ENCODE measurements around the gene ARMC2. TPM values are rescaled to one million over a fixed set of nuclear protein-coding genes. Genes with fewer than 3 reads are reported as not detected.

Gene ARMC2
- total and polyA plus RNA-seq, 2 of the 8 experiments (the other 6 are each of a cell fraction or from before 2014, with no cell fraction given), result 1.6 to 4.4 TPM

DNA sequence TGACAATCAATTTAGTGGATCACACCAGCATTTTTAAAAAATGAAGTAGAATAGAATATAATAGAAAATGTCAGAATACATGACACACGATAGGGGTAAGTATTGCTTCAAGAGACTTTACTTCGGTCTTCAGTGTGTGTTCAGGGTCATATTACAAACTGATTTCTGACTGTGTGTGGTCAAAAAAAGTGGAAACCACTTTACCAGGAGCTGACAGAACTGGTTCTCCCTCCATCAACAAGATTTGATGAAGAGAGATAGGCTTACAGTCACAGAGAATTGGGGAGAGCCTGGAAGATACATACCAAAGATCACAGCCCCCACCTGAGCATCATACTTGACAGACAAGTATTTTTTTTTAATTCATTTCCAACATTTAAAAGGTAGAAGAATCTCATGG, 21.7 kb downstream of the ARMC2 start:
- no peak overlapping the region for H2BK20ac ChIP-seq (ENCODE audit: low read length)
- CTCF ChIA-PET (ENCODE audit: partially characterized antibody), result interaction anchor here (2.0 to 4.6 kb wide), 2 partner anchors 12 to 327 kb away, joined by 6 to 17 read pairs; no protein-coding TSS in a partner anchor

More for the DNA sequence above, 21.7 kb downstream of the ARMC2 start:
- Histone ChIP-seq H3K56ac (replicated peaks; ENCODE audit: insufficient read length, low read depth, low read length) (no peak overlapping the region), H2AK5ac (ENCODE audit: low read depth, low read length) (no peak overlapping the region), H4K91ac (replicated peaks; ENCODE audit: insufficient read length, low read length) (no peak overlapping the region), H3K79me1 (ENCODE audit: low read depth, low read length) (no peaks in the 10 kb centered on the region), H2BK120ac (replicated peaks; ENCODE audit: low read depth, low read length) (no peak overlapping the region), H4K8ac (ENCODE audit: extremely low read depth, insufficient read depth, low read length) (no peak overlapping the region), H4K5ac (ENCODE audit: insufficient read length, low read depth, low read length) (no peak overlapping the region), H3K18ac (ENCODE audit: extremely low read depth, low read length) (no peak overlapping the region), H4K20me1 (replicated peaks in 1 of 2; ENCODE audit: control insufficient read depth in 1 of 2, insufficient read depth in 2 of 2, low read length in 2 of 2) (no peaks in the 10 kb centered on the region), H3K4me1 (replicated peaks in 1 of 4; ENCODE audit: control insufficient read depth in 3 of 4, insufficient read depth in 4 of 4, low read length in 3 of 4) (peaks cover 0 to 10% (median 1%) of the 10 kb centered on the region in 4 experiments; a peak in 5 of 7 replicates), H2BK5ac (ENCODE audit: low read depth, low read length) (no peak overlapping the region), H3K14ac (ENCODE audit: insufficient read length) (no peak overlapping the region), H3K23ac (ENCODE audit: insufficient read length) (no peak overlapping the region), H2AFZ (ENCODE audit: low read length) (no peak overlapping the region), H3K9me3 (ENCODE audit: insufficient read depth in 2 of 2, low read depth in 1 of 2, low read length in 1 of 2) (no peaks in the 10 kb centered on the region), H3K4me2 (ENCODE audit: insufficient read depth in 1 of 2, low read depth in 2 of 2, low read length in 2 of 2) (no peak overlapping the region), H3K23me2 (ENCODE audit: low read depth, low read length) (no peaks in the 10 kb centered on the region), H3K4ac (replicated peaks; ENCODE audit: insufficient read length, low read depth, low read length) (no peak overlapping the region), H3K27ac (ENCODE audit: low read depth, low read length) (no peak overlapping the region), H2BK15ac (ENCODE audit: low read length) (no peak overlapping the region), H3K9ac (replicated peaks in 1 of 4; ENCODE audit: extremely low read depth in 1 of 4, low read depth in 3 of 4, low read length in 3 of 4) (no peak overlapping the region), H2BK12ac (ENCODE audit: low read depth, low read length) (no peak overlapping the region), H3K79me2 (ENCODE audit: control insufficient read depth in 1 of 2, insufficient read depth in 2 of 2, low read length in 2 of 2) (no peaks in the 10 kb centered on the region), H3K27me3 (replicated peaks in 1 of 4; ENCODE audit: control insufficient read depth in 3 of 4, extremely low read depth in 1 of 4, insufficient read depth in 3 of 4, low read length in 3 of 4) (no peaks in the 10 kb centered on the region), H3K36me3 (ENCODE audit: control insufficient read depth in 2 of 4, insufficient read depth in 4 of 4, low read length in 3 of 4) (no peaks in the 10 kb centered on the region), H3K4me3 (ENCODE audit: extremely low read depth in 1 of 4, insufficient read depth in 2 of 4, low read depth in 3 of 4, low read length in 4 of 4) (no peak overlapping the region)
- POLR2A ChIA-PET (ENCODE audit: partially characterized antibody), result no interaction called here
- FAIRE-seq, result no peak
- WGBS, 2 experiments (ENCODE audit: extremely low coverage in 1 of 2, insufficient coverage in 1 of 2, insufficient read length in 1 of 2, insufficient replicate concordance in 2 of 2, low coverage in 1 of 2, low lambda C conversion rate in 2 of 2, missing lambda C conversion rate in 1 of 2), result 85% methylated on average over 2 of the region's 2 CpGs; no CpG with 5 or more reads in 1 of the 2 experiments
- DNase-seq (ENCODE audit: low read depth in 1 of 2, low spot score in 2 of 2), result no peak
- no peak for TF ChIP-seq RFX5 (IDR thresholded peaks at IDR 0.05; ENCODE audit: borderline replicate concordance, low read depth, low read length)
- no peak for TF ChIP-seq RXRA (IDR thresholded peaks at IDR 0.05; ENCODE audit: insufficient read depth, low read depth, low read length)
- no peak for TF ChIP-seq POU5F1 (IDR thresholded peaks at IDR 0.05; ENCODE audit: low read depth, low read length)
- no peak for TF ChIP-seq TAF7 (optimal IDR thresholded peaks at IDR 0.05; ENCODE audit: borderline replicate concordance, low read depth, low read length)
- TF ChIP-seq RAD21 (IDR thresholded peaks at IDR 0.05 in 1 of 2, conservative IDR thresholded peaks at IDR 0.05 in 1 of 2; ENCODE audit: low read depth in 2 of 2, low read length in 2 of 2), result no peak

Data from H1 (cell line).